ENCODE results near the gene ZNF366. TPM values are rescaled to one million over a fixed set of nuclear protein-coding genes. Genes with fewer than 3 reads are reported as not detected.
"Not testable (repeated sequence)": the region's sequence is repeated elsewhere in the genome, so short reads cannot be mapped to it uniquely, and the experiment has no call there.

ZNF366 gene
- total and polyA plus RNA-seq, 2 donors from 2014 or later = 0.22 to 8.1 TPM

DNA sequence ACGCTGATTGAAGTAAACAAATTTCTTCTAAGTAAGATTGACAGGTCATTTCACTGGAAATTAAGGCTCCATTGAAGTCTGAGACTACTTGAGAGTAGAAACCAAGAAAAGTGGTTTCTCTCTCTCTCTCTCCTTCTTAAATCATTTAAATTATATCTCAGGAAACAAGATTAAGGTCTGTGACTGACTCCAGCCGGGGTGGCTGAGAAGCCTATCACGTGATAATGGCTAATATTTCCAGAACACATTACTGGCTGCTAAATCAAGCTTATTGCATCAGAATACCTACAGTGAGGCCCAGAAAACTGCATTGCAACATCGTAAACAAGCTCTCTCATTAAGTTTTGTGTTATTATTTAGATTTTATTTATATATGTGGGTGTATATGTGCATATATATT lies 98.6 kb downstream of the ZNF366 start:
- Histone ChIP-seq H3K27me3 (ENCODE audit: control insufficient read depth, insufficient read depth, low read length) (no peaks in the 10 kb centered on the region), H3K36me3 (ENCODE audit: control insufficient read depth in 2 of 3, insufficient read depth in 3 of 3, low read length in 3 of 3) (no peaks in the 10 kb centered on the region), H3K9ac (ENCODE audit: low read length in 3 of 3) (no peak overlapping the region), H3K9me3 (ENCODE audit: control insufficient read depth in 2 of 3, insufficient read depth in 1 of 3, low read length in 3 of 3) (no peaks in the 10 kb centered on the region), H3K4me1 (ENCODE audit: control insufficient read depth in 2 of 3, insufficient read depth in 2 of 3, low read depth in 1 of 3, low read length in 3 of 3) (no peaks in the 10 kb centered on the region), H3K4me3 (ENCODE audit: low read length in 3 of 3) (no peak overlapping the region), H3K27ac (ENCODE audit: low read depth in 2 of 2, low read length in 2 of 2) (no peak overlapping the region)
- peak in 2 of 5 donors; percentile 20 to 67 for DNase-seq
- TF ChIP-seq CTCF (IDR thresholded peaks at IDR 0.05; ENCODE audit: borderline replicate concordance, extremely low read depth, insufficient read depth) = no peak
- FAIRE-seq = no peak
- intact Hi-C loops (cut with DNase I) = no loop called here

- intact Hi-C loops (cut with DNase I) = no loop called here
- DNase-seq (no peak), FAIRE-seq (no peak)
- no peaks in the 10 kb centered on the region for H3K9me3 ChIP-seq (ENCODE audit: control insufficient read depth in 2 of 3, insufficient read depth in 1 of 3, low read length in 3 of 3)
- no peak for TF ChIP-seq CTCF (IDR thresholded peaks at IDR 0.05; ENCODE audit: borderline replicate concordance, extremely low read depth, insufficient read depth)
- H3K36me3 ChIP-seq (ENCODE audit: control insufficient read depth in 2 of 3, insufficient read depth in 3 of 3, low read length in 3 of 3) = no peaks in the 10 kb centered on the region
- no peaks in the 10 kb centered on the region for H3K27me3 ChIP-seq (ENCODE audit: control insufficient read depth, insufficient read depth, low read length)
- no peak overlapping the region for H3K9ac ChIP-seq (ENCODE audit: low read length in 3 of 3)
- H3K4me1 ChIP-seq (ENCODE audit: control insufficient read depth in 2 of 3, insufficient read depth in 2 of 3, low read depth in 1 of 3, low read length in 3 of 3) = no peaks in the 10 kb centered on the region
- H3K27ac ChIP-seq (ENCODE audit: low read depth in 2 of 2, low read length in 2 of 2) = no peak overlapping the region
- no peak overlapping the region for H3K4me3 ChIP-seq (ENCODE audit: low read length in 3 of 3)
Observed at GRCh38 chr5:72408127-72408526, 99.1 kb downstream of the ZNF366 start.

DNA sequence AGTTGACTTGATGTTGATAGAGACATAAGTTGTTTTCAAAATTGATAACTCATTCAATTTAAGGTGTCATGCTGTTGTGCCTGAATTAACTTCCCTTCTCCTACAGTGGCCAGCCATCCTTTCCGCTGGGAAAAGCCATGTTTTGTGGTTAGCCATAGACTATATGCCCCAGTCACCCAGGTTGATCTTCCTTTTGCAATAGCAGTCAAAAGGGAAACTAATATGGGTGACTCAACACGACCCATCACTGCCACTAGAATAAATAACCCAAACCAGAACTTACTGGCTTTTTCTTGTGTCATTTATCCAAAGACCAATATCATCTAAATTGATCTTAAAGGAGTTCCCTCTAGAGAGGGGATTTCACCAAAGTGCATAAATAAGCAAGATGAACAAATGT lies 99.7 kb downstream of the ZNF366 start:
- intact Hi-C loops (cut with DNase I) = no loop called here
- FAIRE-seq (no peak), DNase-seq (no peak)
- Histone ChIP-seq H3K9me3 (ENCODE audit: control insufficient read depth in 2 of 3, insufficient read depth in 1 of 3, low read length in 3 of 3) (no peaks in the 10 kb centered on the region), H3K27ac (ENCODE audit: low read depth in 2 of 2, low read length in 2 of 2) (no peak overlapping the region), H3K9ac (ENCODE audit: low read length in 3 of 3) (no peak overlapping the region), H3K36me3 (ENCODE audit: control insufficient read depth in 2 of 3, insufficient read depth in 3 of 3, low read length in 3 of 3) (no peaks in the 10 kb centered on the region), H3K27me3 (ENCODE audit: control insufficient read depth, insufficient read depth, low read length) (no peaks in the 10 kb centered on the region), H3K4me1 (ENCODE audit: control insufficient read depth in 2 of 3, insufficient read depth in 2 of 3, low read depth in 1 of 3, low read length in 3 of 3) (peaks cover 0 to 3% (median 0%) of the 10 kb centered on the region in 3 donors), H3K4me3 (ENCODE audit: low read length in 3 of 3) (no peak overlapping the region)
- TF ChIP-seq CTCF (IDR thresholded peaks at IDR 0.05; ENCODE audit: borderline replicate concordance, extremely low read depth, insufficient read depth) = no peak

DNA sequence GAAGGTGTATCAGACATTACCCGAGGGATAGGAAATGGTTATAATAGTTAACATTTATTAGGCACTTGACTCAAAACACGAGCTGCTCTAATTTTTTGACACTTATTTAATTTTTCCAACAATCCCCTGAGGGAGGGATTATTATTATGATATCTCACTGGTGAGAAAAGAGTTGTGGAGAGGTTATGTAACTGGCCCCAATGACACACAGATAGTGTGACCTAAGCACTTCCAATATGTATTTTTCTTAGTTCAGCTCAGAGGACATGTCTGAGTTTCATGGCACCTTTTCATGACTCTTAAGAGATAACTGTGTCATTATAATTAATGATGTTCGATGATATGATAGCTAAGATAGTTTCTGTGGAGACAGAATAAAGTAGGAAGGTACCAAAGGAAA lies 100.1 kb downstream of the ZNF366 start:
- DNase-seq = no peak
- no peaks in the 10 kb centered on the region for H3K9me3 ChIP-seq (ENCODE audit: control insufficient read depth in 2 of 3, insufficient read depth in 1 of 3, low read length in 3 of 3)
- no peak overlapping the region for H3K27ac ChIP-seq (ENCODE audit: low read depth in 2 of 2, low read length in 2 of 2)
- FAIRE-seq = no peak
- TF ChIP-seq CTCF (IDR thresholded peaks at IDR 0.05; ENCODE audit: borderline replicate concordance, extremely low read depth, insufficient read depth) = no peak
- H3K9ac ChIP-seq (ENCODE audit: low read length in 3 of 3) = no peak overlapping the region
- no peak overlapping the region for H3K4me3 ChIP-seq (ENCODE audit: low read length in 3 of 3)
- intact Hi-C loops (cut with DNase I) = no loop called here
- H3K4me1 ChIP-seq (ENCODE audit: control insufficient read depth in 2 of 3, insufficient read depth in 2 of 3, low read depth in 1 of 3, low read length in 3 of 3) = peaks cover 0 to 3% (median 0%) of the 10 kb centered on the region in 3 donors
- H3K27me3 ChIP-seq (ENCODE audit: control insufficient read depth, insufficient read depth, low read length) = no peaks in the 10 kb centered on the region
- H3K36me3 ChIP-seq (ENCODE audit: control insufficient read depth in 2 of 3, insufficient read depth in 3 of 3, low read length in 3 of 3) = no peaks in the 10 kb centered on the region

DNA sequence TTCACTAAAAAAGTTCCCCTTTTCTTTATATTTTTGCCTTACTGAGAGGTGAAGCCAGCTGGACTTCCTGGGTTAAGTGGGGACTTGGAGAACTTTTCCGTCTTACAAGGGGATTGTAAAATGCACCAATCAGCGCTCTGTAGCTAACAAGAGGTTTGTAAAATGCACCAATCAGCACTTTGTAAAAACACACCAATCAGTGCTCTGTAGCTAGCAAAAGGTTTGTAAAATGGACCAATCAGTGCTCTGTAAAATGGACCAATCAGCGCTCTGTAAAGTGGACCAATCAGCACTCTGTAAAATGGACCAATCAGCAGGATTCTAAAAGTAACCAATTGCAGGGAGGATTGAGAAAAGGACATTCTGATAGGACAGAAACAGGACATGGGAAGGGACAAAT lies 102.4 kb downstream of the ZNF366 start:
- H3K27ac ChIP-seq (ENCODE audit: low read depth in 2 of 2, low read length in 2 of 2); H3K9ac ChIP-seq (ENCODE audit: low read length in 3 of 3); FAIRE-seq; H3K27me3 ChIP-seq (ENCODE audit: control insufficient read depth, insufficient read depth, low read length); DNase-seq; H3K36me3 ChIP-seq (ENCODE audit: control insufficient read depth in 2 of 3, insufficient read depth in 3 of 3, low read length in 3 of 3); intact Hi-C loops (cut with DNase I); H3K4me3 ChIP-seq (ENCODE audit: low read length in 3 of 3); H3K4me1 ChIP-seq (ENCODE audit: control insufficient read depth in 2 of 3, insufficient read depth in 2 of 3, low read depth in 1 of 3, low read length in 3 of 3): not testable (repeated sequence)
- peaks cover 0 to 11% (median 0%) of the 10 kb centered on the region in 3 donors for H3K9me3 ChIP-seq (ENCODE audit: control insufficient read depth in 2 of 3, insufficient read depth in 1 of 3, low read length in 3 of 3)

Data from kidney (tissue), 14 donors.